ENCODE measurements around the gene MYBPC1. TPM values are rescaled to one million over a fixed set of nuclear protein-coding genes. Genes with fewer than 3 reads are reported as not detected.

Gene MYBPC1
- total and polyA plus RNA-seq, 2 of the 13 experiments (the other 11 are each of a cell fraction or from before 2014, with no cell fraction given) = 0.31 to 0.53 TPM

- no peak for TF ChIP-seq TFDP2 (CRISPR knock-in tag; IDR thresholded peaks at IDR 0.05)
- TF ChIP-seq HNF4G (IDR thresholded peaks at IDR 0.05; ENCODE audit: borderline replicate concordance, low read depth, low read length) = peak; percentile 75
- TF ChIP-seq HNF4G (CRISPR knock-in tag; IDR thresholded peaks at IDR 0.05; ENCODE audit: borderline replicate concordance, low read depth) = no peak
- no peak for TF ChIP-seq SRSF4 (IDR thresholded peaks at IDR 0.05; ENCODE audit: low read depth, low read length, poor library complexity, severe bottlenecking)
- no peak for TF ChIP-seq MTA3 (CRISPR knock-in tag; IDR thresholded peaks at IDR 0.05)
- TF ChIP-seq SUZ12 (IDR thresholded peaks at IDR 0.05; ENCODE audit: low read depth, low read length) = no peak
- peak; percentile 86; the same call in 1 of the 2 replicates for TF ChIP-seq ATM (IDR thresholded peaks at IDR 0.05; ENCODE audit: borderline replicate concordance)
- TF ChIP-seq AKAP8 (CRISPR knock-in tag; IDR thresholded peaks at IDR 0.05) = no peak
- TF ChIP-seq ZBTB39 (CRISPR knock-in tag; IDR thresholded peaks at IDR 0.05) = no peak
- no peak for TF ChIP-seq ARNT (IDR thresholded peaks at IDR 0.05)
- no peak for TF ChIP-seq NFYC (CRISPR knock-in tag; IDR thresholded peaks at IDR 0.05)
- no peak for TF ChIP-seq SOX13 (IDR thresholded peaks at IDR 0.05)
- TF ChIP-seq SOX13 (CRISPR knock-in tag; conservative IDR thresholded peaks at IDR 0.05 in 1 of 2, IDR thresholded peaks at IDR 0.05 in 1 of 2) = peak in 1 of 2 experiments; percentile 86; a peak in 2 of 4 replicates
- TF ChIP-seq, protein P1, sequence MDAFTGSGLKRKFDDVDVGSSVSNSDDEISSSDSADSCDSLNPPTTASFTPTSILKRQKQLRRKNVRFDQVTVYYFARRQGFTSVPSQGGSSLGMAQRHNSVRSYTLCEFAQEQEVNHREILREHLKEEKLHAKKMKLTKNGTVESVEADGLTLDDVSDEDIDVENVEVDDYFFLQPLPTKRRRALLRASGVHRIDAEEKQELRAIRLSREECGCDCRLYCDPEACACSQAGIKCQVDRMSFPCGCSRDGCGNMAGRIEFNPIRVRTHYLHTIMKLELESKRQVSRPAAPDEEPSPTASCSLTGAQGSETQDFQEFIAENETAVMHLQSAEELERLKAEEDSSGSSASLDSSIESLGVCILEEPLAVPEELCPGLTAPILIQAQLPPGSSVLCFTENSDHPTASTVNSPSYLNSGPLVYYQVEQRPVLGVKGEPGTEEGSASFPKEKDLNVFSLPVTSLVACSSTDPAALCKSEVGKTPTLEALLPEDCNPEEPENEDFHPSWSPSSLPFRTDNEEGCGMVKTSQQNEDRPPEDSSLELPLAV (CRISPR knock-in tag; conservative IDR thresholded peaks at IDR 0.05; ENCODE audit: low read depth) = no peak
- TF ChIP-seq PHB2 (IDR thresholded peaks at IDR 0.05; ENCODE audit: partially characterized antibody) = no peak
- TF ChIP-seq ZNF335 (CRISPR knock-in tag; IDR thresholded peaks at IDR 0.05) = no peak
- no peak for TF ChIP-seq SMAD1 (CRISPR knock-in tag; IDR thresholded peaks at IDR 0.05; ENCODE audit: borderline replicate concordance, low read depth)
- no peak for TF ChIP-seq MEF2D (CRISPR knock-in tag; IDR thresholded peaks at IDR 0.05)
- no peak for TF ChIP-seq ZNF143 (CRISPR knock-in tag; IDR thresholded peaks at IDR 0.05)
- no peak for TF ChIP-seq WIZ (CRISPR knock-in tag; IDR thresholded peaks at IDR 0.05)
- TF ChIP-seq, protein P2, sequence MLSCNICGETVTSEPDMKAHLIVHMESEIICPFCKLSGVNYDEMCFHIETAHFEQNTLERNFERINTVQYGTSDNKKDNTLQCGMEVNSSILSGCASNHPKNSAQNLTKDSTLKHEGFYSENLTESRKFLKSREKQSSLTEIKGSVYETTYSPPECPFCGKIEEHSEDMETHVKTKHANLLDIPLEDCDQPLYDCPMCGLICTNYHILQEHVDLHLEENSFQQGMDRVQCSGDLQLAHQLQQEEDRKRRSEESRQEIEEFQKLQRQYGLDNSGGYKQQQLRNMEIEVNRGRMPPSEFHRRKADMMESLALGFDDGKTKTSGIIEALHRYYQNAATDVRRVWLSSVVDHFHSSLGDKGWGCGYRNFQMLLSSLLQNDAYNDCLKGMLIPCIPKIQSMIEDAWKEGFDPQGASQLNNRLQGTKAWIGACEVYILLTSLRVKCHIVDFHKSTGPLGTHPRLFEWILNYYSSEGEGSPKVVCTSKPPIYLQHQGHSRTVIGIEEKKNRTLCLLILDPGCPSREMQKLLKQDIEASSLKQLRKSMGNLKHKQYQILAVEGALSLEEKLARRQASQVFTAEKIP (CRISPR knock-in tag; IDR thresholded peaks at IDR 0.05; ENCODE audit: borderline replicate concordance) = no peak
- TF ChIP-seq ZSCAN9 (CRISPR knock-in tag; IDR thresholded peaks at IDR 0.05; ENCODE audit: borderline replicate concordance) = no peak
- no peak for TF ChIP-seq DNMT1 (CRISPR knock-in tag; IDR thresholded peaks at IDR 0.05)
Measured at GRCh38 chr12:101604132-101604531, 9.4 kb downstream of the MYBPC1 start (continued).
